Activated T-helper 1 cell treated with anti-CD3 and anti-CD28 coated beads, Interleukin-2, amount 50 U/mL, for 16 hours (primary cell): ENCODE data around the gene CSKMT.
"Not testable (repeated sequence)": the region's sequence is repeated elsewhere in the genome, so short reads cannot be mapped to it uniquely, and the experiment has no call there.

Source experiments
- DNase-seq, 2 donors: peaks; one replicate each; pipeline ENCODE4 v3.0.0-alpha.2; 2020; ENCODE audit warnings: low read depth in 1 of 2, low spot score in 1 of 2

The CSKMT gene

GRCh38 chr11:62654297-62654696 lies 10.8 kb upstream of the CSKMT start:
- no peak for DNase-seq

GRCh38 chr11:62656796-62657429 lies 8.2 kb upstream of the CSKMT start:
- no peak for DNase-seq

- DNase-seq: peak in 1 of 2 donors; percentile 30
These were observed 572 bp upstream of the CSKMT start for GRCh38 chr11:62664405-62665074.

- DNase-seq: peak; percentile 30 to 40
These were observed 617 bp downstream of the CSKMT start for GRCh38 chr11:62665599-62666258.

GRCh38 chr11:62666259-62666926 lies 1.3 kb downstream of the CSKMT start:
- no peak for DNase-seq

GRCh38 chr11:62667460-62667859 lies 2.3 kb downstream of the CSKMT start:
- DNase-seq: no peak

GRCh38 chr11:62669420-62670161 lies 4.5 kb downstream of the CSKMT start:
- DNase-seq: no peak

- peak in 1 of 2 donors; percentile 12 for DNase-seq
These were observed 6.1 kb downstream of the CSKMT start for GRCh38 chr11:62671236-62671607.

- peak; percentile 49 to 52 for DNase-seq
These were observed 6.7 kb downstream of the CSKMT start, which contains the start of the genes LBHD1 and UQCC3 for GRCh38 chr11:62671608-62672389. TSS of gene LBHD1 (minus strand) at chr11:62672267. CDS start at chr11:62670031, 2,236 bp downstream. TSS of gene UQCC3 (plus strand) at chr11:62671673. CDS start at chr11:62671746, 73 bp downstream.

- DNase-seq: no peak
These were observed 8.0 kb downstream of the CSKMT start for GRCh38 chr11:62673196-62673525.

- not testable (repeated sequence) for DNase-seq
These were observed 10.3 kb downstream of the CSKMT start for GRCh38 chr11:62675415-62675814.

GRCh38 chr11:62676698-62677097 lies 11.6 kb downstream of the CSKMT start:
- no peak for DNase-seq

- no peak for DNase-seq
These were observed 12.0 kb downstream of the CSKMT start for GRCh38 chr11:62677156-62677555.

GRCh38 chr11:62677714-62678113 lies 12.6 kb downstream of the CSKMT start:
- DNase-seq: no peak

GRCh38 chr11:62678433-62678769 lies 13.3 kb downstream of the CSKMT start:
- DNase-seq: no peak

GRCh38 chr11:62678770-62679696 lies 13.9 kb downstream of the CSKMT start, which contains the start of gene UBXN1:
TSS of gene UBXN1 (minus strand) at chr11:62679073. CDS start at chr11:62678923, 150 bp downstream.
- DNase-seq: peak; percentile 63 to 77

- DNase-seq: no peak
These were observed 15.7 kb downstream of the CSKMT start for GRCh38 chr11:62680825-62681240.

GRCh38 chr11:62682518-62682917 lies 17.4 kb downstream of the CSKMT start:
- DNase-seq: no peak
